ENCODE data around the gene TMEM154. TPM values are rescaled to one million over a fixed set of nuclear protein-coding genes. Genes with fewer than 3 reads are reported as not detected.

The TMEM154 gene
- total RNA-seq, 2 experiments from 2014 or later: 23.9 to 25.4 TPM

GRCh38 chr4:152585023-152585441 lies 94.8 kb downstream of the TMEM154 start:
- Mint-ChIP-seq H3K4me1 (peaks cover 2% of the 10 kb centered on the region), H3K36me3 (no peaks in the 10 kb centered on the region), H3K4me3 (peak overlapping the region; percentile 5), H3K9me3 (ENCODE audit: low read depth) (no peaks in the 10 kb centered on the region), H3K27me3 (peaks cover under 1% of the 10 kb centered on the region), H3K27ac (peak overlapping the region; percentile 64)
- CTCF ChIA-PET: no interaction called here
- ATAC-seq (peak; percentile 66), DNase-seq (no peak)

GRCh38 chr4:152581536-152582160 lies 98.1 kb downstream of the TMEM154 start:
- CTCF ChIA-PET: interaction anchor here (1.0 kb wide), 1 partner anchor 80 kb away, joined by 3 read pairs; no protein-coding TSS in a partner anchor
- Mint-ChIP-seq H3K4me3 (no peak overlapping the region), H3K4me1 (peaks cover 2% of the 10 kb centered on the region), H3K36me3 (no peaks in the 10 kb centered on the region), H3K27me3 (peaks cover 3% of the 10 kb centered on the region), H3K27ac (no peak overlapping the region), H3K9me3 (ENCODE audit: low read depth) (no peaks in the 10 kb centered on the region)
- DNase-seq: no peak
- no peak for ATAC-seq

- Mint-ChIP-seq H3K36me3 (no peaks in the 10 kb centered on the region), H3K27me3 (peaks cover 7% of the 10 kb centered on the region), H3K27ac (no peak overlapping the region), H3K4me1 (no peaks in the 10 kb centered on the region), H3K9me3 (ENCODE audit: low read depth) (no peaks in the 10 kb centered on the region), H3K4me3 (no peak overlapping the region)
- CTCF ChIA-PET: interaction anchor here (1.1 kb wide), 1 partner anchor 79 kb away, joined by 4 read pairs; no protein-coding TSS in a partner anchor
- no peak for ATAC-seq
- no peak for DNase-seq
Observed at GRCh38 chr4:152579916-152580315, 99.9 kb downstream of the TMEM154 start.

- CTCF ChIA-PET: interaction anchor here (1.1 to 1.3 kb wide), 2 partner anchors 10 to 120 kb away, joined by 3 read pairs; no protein-coding TSS in a partner anchor
- no peaks in the 10 kb centered on the region for H3K4me1 Mint-ChIP-seq
- H3K4me3 Mint-ChIP-seq: no peak overlapping the region
- ATAC-seq (no peak), DNase-seq (no peak)
- peaks cover 10% of the 10 kb centered on the region for H3K27me3 Mint-ChIP-seq
- no peaks in the 10 kb centered on the region for H3K36me3 Mint-ChIP-seq
- no peak overlapping the region for H3K27ac Mint-ChIP-seq
- H3K9me3 Mint-ChIP-seq (ENCODE audit: low read depth): no peaks in the 10 kb centered on the region
Observed at GRCh38 chr4:152579107-152579764, 100.6 kb downstream of the TMEM154 start.

- H3K36me3 Mint-ChIP-seq: no peaks in the 10 kb centered on the region
- no peaks in the 10 kb centered on the region for H3K9me3 Mint-ChIP-seq (ENCODE audit: low read depth)
- ATAC-seq (no peak), DNase-seq (no peak)
- no peaks in the 10 kb centered on the region for H3K4me1 Mint-ChIP-seq
- no peak overlapping the region for H3K27ac Mint-ChIP-seq
- no peak overlapping the region for H3K4me3 Mint-ChIP-seq
- CTCF ChIA-PET: interaction anchor here (1.1 to 1.3 kb wide), 2 partner anchors 9 to 120 kb away, joined by 3 read pairs; no protein-coding TSS in a partner anchor
- peaks cover 14% of the 10 kb centered on the region for H3K27me3 Mint-ChIP-seq
Observed at GRCh38 chr4:152578670-152579069, 101.1 kb downstream of the TMEM154 start.

GRCh38 chr4:152577708-152578396 lies 101.9 kb downstream of the TMEM154 start:
- H3K4me1 Mint-ChIP-seq: no peaks in the 10 kb centered on the region
- CTCF ChIA-PET: interaction anchor here (1.1 to 1.5 kb wide), 3 partner anchors 8 to 77 kb away, joined by 3 to 4 read pairs (median 3); no protein-coding TSS in a partner anchor
- no peak overlapping the region for H3K4me3 Mint-ChIP-seq
- no peak overlapping the region for H3K27ac Mint-ChIP-seq
- ATAC-seq (no peak), DNase-seq (no peak)
- no peaks in the 10 kb centered on the region for H3K36me3 Mint-ChIP-seq
- H3K27me3 Mint-ChIP-seq: peaks cover 17% of the 10 kb centered on the region
- no peaks in the 10 kb centered on the region for H3K9me3 Mint-ChIP-seq (ENCODE audit: low read depth)

GRCh38 chr4:152575533-152575932 lies 104.3 kb downstream of the TMEM154 start:
- peaks cover under 1% of the 10 kb centered on the region for H3K36me3 Mint-ChIP-seq
- DNase-seq: no peak
- CTCF ChIA-PET: no interaction called here
- H3K27me3 Mint-ChIP-seq: peaks cover 17% of the 10 kb centered on the region
- no peak for ATAC-seq
- H3K4me3 Mint-ChIP-seq: no peak overlapping the region
- no peaks in the 10 kb centered on the region for H3K9me3 Mint-ChIP-seq (ENCODE audit: low read depth)
- no peak overlapping the region for H3K27ac Mint-ChIP-seq
- no peaks in the 10 kb centered on the region for H3K4me1 Mint-ChIP-seq

- ATAC-seq: no peak
- no peak overlapping the region for H3K27ac Mint-ChIP-seq
- no peaks in the 10 kb centered on the region for H3K4me1 Mint-ChIP-seq
- no peak for DNase-seq
- H3K4me3 Mint-ChIP-seq: no peak overlapping the region
- H3K9me3 Mint-ChIP-seq (ENCODE audit: low read depth): no peaks in the 10 kb centered on the region
- peaks cover 14% of the 10 kb centered on the region for H3K27me3 Mint-ChIP-seq
- CTCF ChIA-PET: no interaction called here
- H3K36me3 Mint-ChIP-seq: peaks cover 1% of the 10 kb centered on the region
Observed at GRCh38 chr4:152573861-152574260, 105.9 kb downstream of the TMEM154 start.

GRCh38 chr4:152572417-152573086 lies 107.2 kb downstream of the TMEM154 start:
- DNase-seq (no peak), ATAC-seq (no peak)
- H3K4me3 Mint-ChIP-seq: no peak overlapping the region
- H3K27me3 Mint-ChIP-seq: peaks cover 14% of the 10 kb centered on the region
- H3K36me3 Mint-ChIP-seq: peaks cover 1% of the 10 kb centered on the region
- H3K4me1 Mint-ChIP-seq: no peaks in the 10 kb centered on the region
- H3K9me3 Mint-ChIP-seq (ENCODE audit: low read depth): no peaks in the 10 kb centered on the region
- no peak overlapping the region for H3K27ac Mint-ChIP-seq
- CTCF ChIA-PET: interaction anchor here (0.7 to 1.3 kb wide), 2 partner anchors 38 to 72 kb away, joined by 3 to 4 read pairs; no protein-coding TSS in a partner anchor

- CTCF ChIA-PET: interaction anchor here (1.3 kb wide), 1 partner anchor 71 kb away, joined by 3 read pairs; no protein-coding TSS in a partner anchor
- Mint-ChIP-seq H3K27ac (no peak overlapping the region), H3K36me3 (peaks cover 1% of the 10 kb centered on the region), H3K4me3 (no peak overlapping the region), H3K4me1 (no peaks in the 10 kb centered on the region), H3K9me3 (ENCODE audit: low read depth) (no peaks in the 10 kb centered on the region), H3K27me3 (peaks cover 14% of the 10 kb centered on the region)
- DNase-seq: no peak
- ATAC-seq: no peak
Observed at GRCh38 chr4:152571770-152572169, 108.0 kb downstream of the TMEM154 start.

- Mint-ChIP-seq H3K27me3 (peaks cover 14% of the 10 kb centered on the region), H3K4me1 (no peaks in the 10 kb centered on the region), H3K4me3 (no peak overlapping the region), H3K9me3 (ENCODE audit: low read depth) (no peaks in the 10 kb centered on the region), H3K27ac (no peak overlapping the region), H3K36me3 (peaks cover 1% of the 10 kb centered on the region)
- DNase-seq: no peak
- CTCF ChIA-PET: interaction anchor here (1.1 kb wide), 1 partner anchor 70 kb away, joined by 3 read pairs; no protein-coding TSS in a partner anchor
- ATAC-seq: no peak
Observed at GRCh38 chr4:152571296-152571695, 108.5 kb downstream of the TMEM154 start.
